Tongue (tissue), 3 donors: ENCODE data around the gene REST. TPM values are rescaled to one million over a fixed set of nuclear protein-coding genes. Genes with fewer than 3 reads are reported as not detected.

ENCODE experiments used
- DNase-seq: peaks from one replicate; pipeline ENCODE4 v3.0.0-alpha.2; 2015
- small RNA-seq: library from RNA; depleted of rRNA; stranded (forward); fragments of <200 nt; gene quantifications from one replicate; pipeline ENCODE3, GENCODE V24; 2014; ENCODE audit warnings: low replicate concordance
- total RNA-seq: library from RNA; depleted of rRNA; stranded (reverse); fragments of >200 nt; gene quantifications from one replicate; pipeline ENCODE4 v1.2.3, GENCODE V29; 2014

The REST gene
- total RNA-seq, 1 donor from 2014 or later: 56.1 TPM

DNA sequence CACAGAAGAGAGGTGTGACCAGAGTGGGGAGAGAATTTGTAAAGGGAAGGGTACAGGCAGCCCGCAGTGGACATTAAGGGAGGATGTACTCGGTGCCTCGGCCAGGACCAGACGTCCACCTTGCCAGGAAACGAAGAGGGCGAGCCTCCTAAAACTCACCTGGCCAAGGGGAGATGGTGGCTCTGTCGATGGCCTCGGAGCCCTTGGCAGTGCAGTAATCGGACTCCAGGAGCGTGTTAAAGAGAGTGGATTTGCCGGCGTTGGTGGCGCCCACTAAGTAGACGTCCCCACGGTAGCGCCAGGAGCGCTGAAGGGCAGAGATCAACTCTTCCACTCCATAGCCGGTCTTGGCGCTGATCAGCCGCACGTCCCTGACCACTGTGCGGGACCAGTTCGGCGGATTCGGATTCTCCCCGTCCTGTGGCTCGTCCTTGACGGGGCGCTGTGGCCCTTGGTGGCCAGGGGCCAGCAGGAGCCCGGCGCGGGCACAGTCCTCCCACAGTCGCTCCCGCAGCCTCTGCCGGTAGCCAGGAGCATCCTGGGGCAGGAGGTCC lies 68.7 kb downstream of the REST start:
- DNase-seq: peak; percentile 23

DNA sequence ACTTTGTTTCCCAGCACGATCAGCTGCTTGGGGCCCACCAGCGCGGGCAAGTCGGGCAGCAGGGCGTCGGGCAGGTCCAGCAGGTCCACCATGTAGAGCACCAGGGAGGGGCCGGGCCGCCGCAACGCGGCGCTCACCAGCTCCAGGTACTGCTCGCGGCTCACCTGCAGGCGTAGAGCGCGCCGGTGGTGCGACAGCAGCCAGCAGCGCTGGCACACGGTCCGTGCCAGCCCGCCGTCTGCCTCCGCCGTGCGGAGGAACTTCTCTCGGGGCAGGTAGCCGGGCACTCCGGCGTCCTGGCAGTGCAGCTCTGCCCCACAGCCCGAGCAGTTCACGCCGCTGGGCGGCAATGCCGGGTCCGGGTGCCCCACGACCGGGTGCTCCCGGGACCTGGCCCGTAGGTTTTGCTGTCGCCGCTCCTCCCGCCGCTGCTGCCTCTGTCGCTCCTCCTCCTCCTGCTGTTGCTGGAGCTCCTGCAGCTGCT lies 69.2 kb downstream of the REST start:
- no peak for DNase-seq

DNA sequence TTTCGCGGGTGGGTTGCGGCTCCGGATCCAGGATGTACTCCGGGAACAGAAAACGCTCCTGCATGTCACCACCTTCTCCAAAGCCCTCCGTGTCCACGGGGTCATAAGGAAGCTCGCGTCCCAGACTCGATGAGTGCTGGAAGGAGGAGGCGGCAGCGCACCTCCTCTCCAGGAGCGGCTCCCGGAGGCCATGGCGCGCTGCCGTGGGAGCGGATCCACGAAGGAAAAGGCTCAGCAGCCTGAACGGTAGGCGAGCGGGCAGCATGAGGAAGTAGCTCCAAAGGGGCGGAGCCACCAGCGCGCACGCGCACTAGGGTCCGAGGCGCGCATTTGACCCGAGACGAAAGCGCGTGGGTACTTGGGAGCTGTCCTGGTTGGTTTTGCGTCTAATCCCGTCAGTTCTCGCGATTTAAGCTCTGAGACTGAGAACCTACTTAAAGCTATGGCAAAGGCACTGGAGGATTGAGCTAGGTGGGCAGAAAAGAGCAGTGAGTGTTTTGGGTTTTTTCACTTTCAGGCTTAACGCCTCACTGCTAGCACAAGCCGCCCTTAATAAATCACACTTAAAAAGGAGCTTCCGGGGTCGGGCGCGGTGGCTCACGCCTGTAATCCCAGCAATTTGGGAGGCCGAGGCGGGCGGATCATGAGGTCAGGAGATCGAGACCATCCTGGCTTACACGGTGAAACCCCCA lies 69.8 kb downstream of the REST start, which contains the start of gene NOA1:
TSS of gene NOA1 (minus strand) at position 286 of the 692 bp plus-strand sequence. CDS start at position 265, 21 bp downstream.
- peak; percentile 99 for DNase-seq

DNA sequence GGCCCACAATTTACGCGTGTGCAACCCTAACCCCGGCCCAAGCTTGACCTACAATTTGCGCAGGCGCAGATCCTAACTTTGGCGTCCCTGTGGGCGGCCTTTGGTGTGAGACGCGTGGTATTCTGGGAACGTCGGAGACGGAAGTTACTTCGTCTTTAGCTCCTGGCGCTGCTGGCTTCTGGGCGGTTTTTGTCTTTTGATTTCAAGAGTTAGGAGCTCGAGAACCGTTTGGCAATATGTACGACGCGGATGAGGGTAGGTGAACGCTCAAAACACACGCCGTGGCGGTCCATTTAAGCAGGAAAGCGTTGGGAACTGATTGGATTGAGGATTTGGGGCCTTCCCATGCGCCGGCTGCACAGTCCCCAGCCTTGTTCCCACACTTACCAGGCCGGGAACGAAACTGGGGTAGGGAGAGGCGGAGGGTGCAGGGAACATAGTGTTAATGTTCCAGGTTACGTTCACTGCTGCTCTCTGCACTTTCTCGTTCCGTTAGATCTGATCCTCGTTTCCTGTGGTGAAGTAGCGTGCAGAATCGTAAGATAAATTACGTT lies 71.1 kb downstream of the REST start, which contains the start of gene POLR2B:
TSS of gene POLR2B (plus strand) at position 147 of the 554 bp plus-strand sequence. CDS start at position 237, 90 bp downstream.
- peak; percentile 97 for DNase-seq

DNA sequence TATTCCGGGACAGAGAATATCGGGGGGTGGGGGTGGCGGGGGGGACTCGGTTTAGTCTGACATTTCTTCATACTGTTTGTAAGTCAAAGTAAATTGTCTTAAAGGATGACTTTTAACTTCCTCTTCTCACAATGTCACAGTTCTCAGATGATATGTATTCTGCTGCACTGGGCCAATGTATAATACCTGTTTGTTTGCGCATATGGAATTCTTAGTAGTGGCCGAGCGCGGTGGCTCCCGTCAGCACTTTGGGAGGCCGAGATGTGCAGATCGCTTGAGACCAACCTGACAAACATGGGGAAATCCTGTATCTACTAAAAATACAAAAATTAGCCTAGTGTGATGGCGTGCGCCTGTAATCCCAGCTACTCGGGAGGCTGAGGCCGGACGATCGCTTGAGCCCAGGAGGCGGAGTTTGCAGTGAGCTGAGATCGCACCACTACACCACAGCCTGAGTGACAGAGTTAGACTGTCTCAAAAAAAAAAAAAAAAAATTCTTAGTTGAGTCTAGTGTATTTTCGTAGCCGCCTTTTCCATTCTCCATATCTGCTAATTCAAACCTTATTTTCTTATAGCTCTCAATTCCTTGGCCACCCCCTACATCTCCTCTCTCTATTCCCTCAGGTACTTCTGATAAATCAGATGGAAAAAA lies 71.8 kb downstream of the REST start:
- DNase-seq: peak; percentile 19

DNA sequence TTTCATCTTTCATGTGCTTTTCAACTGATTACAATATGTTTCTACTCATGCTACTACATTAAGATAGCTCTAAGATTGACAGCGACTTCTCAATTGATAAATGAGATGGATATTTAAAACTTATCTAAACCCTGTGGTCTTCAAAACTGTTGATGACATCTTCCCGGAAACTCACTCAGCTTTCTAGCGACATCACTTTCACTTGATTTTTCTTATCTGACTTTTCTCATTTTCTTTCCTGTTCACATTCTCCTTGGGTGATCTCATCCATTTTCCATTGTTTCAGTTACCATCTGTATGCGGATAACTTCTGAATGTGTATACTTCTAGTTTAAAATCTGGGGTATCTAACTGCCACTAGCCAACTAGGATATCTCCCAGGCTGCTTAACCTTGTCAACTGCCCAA lies 74.1 kb downstream of the REST start:
- no peak for DNase-seq

DNA sequence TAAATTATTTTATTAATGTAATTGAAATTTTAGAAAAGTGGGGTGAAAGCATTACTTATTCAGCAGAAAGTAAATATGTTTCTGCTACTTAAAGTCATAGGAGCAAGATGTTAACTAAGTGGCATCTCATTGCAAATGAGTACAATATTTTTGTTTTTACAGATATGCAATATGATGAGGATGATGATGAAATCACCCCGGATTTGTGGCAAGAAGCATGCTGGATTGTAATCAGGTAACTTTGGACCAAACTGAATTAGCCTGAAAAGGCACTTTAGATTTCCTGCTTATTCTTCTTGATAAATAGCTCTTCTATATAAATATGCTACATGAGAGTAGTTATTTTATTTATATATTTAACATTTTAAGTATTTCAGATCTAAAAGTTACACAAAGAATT lies 78.5 kb downstream of the REST start:
- DNase-seq: no peak

DNA sequence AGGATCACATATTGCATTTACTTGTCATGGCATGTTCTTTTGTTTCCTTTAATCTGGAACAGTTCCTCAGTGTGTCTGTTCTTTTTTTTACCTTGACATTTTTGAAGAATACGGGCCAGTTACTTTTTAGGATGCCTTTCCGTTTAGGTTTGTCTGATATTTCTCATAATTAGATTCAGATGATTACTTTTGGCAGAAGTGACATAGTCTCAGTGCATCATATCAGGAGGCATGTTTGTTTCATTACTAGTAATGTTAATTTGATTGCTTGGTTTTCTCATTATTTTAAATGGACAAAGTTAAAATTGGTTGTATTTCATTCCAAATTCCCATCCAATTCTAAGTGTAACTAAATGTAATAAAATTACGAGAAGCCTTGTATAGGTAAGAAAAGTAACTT lies 79.3 kb downstream of the REST start:
- no peak for DNase-seq

DNA sequence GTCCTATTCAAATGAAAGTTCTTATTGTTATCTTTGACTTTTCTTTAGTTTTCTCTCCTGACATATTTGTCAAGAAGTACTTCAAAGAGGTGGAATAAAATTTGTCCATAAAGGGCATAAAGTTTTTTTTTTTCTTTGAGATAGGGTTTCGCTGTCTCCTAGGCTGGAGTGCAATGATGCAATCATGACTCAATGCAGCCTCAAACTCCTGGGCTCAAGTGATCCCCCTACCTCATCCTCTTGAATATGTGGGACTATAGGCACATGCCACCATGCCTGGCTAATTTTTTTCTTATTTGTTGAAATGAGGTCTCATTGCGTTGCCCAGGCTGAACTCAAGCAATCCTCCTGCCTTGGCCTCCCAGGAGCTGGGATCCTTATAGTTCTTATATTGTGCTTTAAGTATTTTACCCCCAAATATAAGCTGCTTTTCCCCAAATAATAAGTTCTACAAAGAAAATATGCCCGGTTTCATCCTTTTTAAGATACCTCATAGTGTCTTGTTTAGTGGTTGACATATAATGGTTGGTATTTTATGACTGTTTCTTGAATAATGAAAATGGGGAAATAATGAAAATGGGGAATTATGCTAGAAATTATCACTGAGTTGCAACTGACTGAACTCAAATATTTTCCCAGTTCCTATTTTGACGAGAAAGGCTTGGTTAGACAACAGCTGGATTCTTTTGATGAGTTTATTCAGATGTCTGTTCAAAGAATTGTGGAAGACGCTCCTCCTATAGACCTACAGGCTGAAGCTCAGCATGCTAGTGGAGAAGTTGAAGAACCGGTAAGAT lies 82.6 kb downstream of the REST start:
- no peak for DNase-seq

DNA sequence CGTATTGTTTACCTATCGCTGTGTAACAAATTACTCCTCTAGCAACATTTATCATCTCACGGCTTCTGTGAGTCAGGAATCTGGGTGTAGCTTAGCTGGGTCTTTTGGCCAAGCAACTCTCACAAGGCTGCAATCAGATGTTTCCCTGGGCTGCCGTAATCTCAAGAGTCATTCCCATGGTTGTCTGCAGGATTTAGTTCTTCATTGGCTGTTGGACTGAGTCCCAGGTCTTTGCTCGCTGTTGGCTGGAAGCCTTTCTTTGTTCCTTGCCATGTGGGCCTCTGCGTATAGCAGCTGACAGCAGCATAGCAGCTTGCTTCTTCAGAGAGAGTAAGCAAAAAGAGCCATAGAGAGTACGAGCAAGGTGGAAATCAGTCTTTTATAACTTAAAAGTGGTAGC lies 87.8 kb downstream of the REST start:
- peak; percentile 96 for DNase-seq

DNA sequence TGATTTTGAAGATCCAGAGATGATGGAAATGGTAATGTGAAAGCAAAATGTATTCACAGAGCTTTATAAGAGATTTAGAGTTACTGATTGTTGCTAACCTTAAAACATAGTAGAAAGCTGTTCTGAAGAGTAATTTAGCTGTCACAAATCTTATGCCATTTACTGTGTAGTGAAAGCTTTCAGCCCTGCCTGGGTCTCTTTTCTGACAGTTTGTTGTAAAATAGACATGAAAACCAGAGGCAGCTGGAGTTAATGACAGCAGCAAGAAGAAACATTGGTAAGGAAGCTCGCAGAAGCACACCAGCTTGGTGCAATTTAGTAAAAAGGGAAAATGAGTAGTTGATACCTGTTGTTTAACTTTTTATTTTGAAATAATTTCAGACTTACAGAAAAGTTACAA lies 92.1 kb downstream of the REST start:
- no peak for DNase-seq

DNA sequence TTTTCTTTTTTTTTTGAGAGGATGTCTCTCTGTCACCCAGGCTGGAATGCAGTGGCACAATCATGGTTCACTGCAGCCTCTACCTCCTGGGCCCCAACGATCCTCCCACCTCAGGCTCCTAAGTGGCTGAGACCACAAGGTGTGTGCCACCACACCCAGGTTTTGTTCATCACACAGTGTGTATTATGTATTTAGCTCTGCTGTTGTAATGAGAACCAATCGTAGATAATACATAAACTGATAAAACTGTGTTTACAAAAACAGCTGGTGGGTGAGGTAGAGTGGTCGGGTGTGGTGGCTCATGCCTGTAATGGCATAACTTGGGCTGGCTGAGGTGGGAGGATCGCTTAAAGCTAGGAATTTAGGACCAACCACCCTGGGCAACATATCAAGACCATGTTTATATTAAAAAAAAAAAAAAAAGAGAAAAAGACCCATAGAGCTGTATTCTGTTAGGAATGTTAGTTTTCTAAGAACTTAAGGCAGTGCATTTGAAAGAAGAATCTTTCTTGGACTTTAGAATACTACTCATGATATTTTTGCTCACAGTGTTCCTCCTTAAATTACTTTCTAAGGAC lies 105.9 kb downstream of the REST start:
- no peak for DNase-seq

Small RNA genes lying within 50 kb of the gene (small RNA-seq; reads per million reads assigned to genes)
- gene RNU6-998P: not detected

Other genes starting within 250 kb of the REST start
- 60.1 TPM for gene HOPX, start 226.6 kb upstream of the REST start, total RNA-seq
- gene SPINK2, start 86.2 kb upstream of the REST start, total RNA-seq: not detected
- 16.5 TPM for gene NOA1, start 69.7 kb downstream of the REST start, total RNA-seq
- gene POLR2B, start 71.0 kb downstream of the REST start, total RNA-seq: 186 TPM
- 201 TPM for gene IGFBP7, start 202.5 kb downstream of the REST start, total RNA-seq